Activated T-cell treated with anti-CD3 and anti-CD28 coated beads for 4 hours (primary cell): ENCODE measurements around the gene GPX5.
"Not testable (repeated sequence)": the region's sequence is repeated elsewhere in the genome, so short reads cannot be mapped to it uniquely, and the experiment has no call there.

Experiments
- DNase-seq: peaks from one replicate; pipeline ENCODE4 v3.0.0-alpha.2; 2020

GPX5 gene

GRCh38 chr6:28525496-28526039 is at the start of gene GPX5:
GPX5 (plus strand) TSS chr6:28525881; CDS start chr6:28526014, 133 bp downstream.
- no peak for DNase-seq

GRCh38 chr6:28478518-28478917 is 47.2 kb upstream of the GPX5 start:
- DNase-seq, result no peak

- DNase-seq, result no peak
Measured at GRCh38 chr6:28480253-28480932, 45.3 kb upstream of the GPX5 start.

GRCh38 chr6:28485482-28485881 is 40.2 kb upstream of the GPX5 start:
- no peak for DNase-seq

GRCh38 chr6:28486533-28486932 is 39.1 kb upstream of the GPX5 start:
- no peak for DNase-seq

GRCh38 chr6:28486988-28487742 is 38.5 kb upstream of the GPX5 start:
- DNase-seq, result no peak

GRCh38 chr6:28488916-28489365 is 36.7 kb upstream of the GPX5 start:
- DNase-seq, result no peak

GRCh38 chr6:28489366-28490204 is 36.1 kb upstream of the GPX5 start:
- no peak for DNase-seq

- DNase-seq, result no peak
Measured at GRCh38 chr6:28490205-28490890, 35.3 kb upstream of the GPX5 start.

GRCh38 chr6:28491984-28492317 is 33.7 kb upstream of the GPX5 start:
- no peak for DNase-seq

GRCh38 chr6:28496099-28496779 is 29.4 kb upstream of the GPX5 start:
- no peak for DNase-seq

GRCh38 chr6:28497306-28497705 is 28.4 kb upstream of the GPX5 start:
- DNase-seq, result no peak

- DNase-seq, result no peak
Measured at GRCh38 chr6:28497893-28498292, 27.8 kb upstream of the GPX5 start.

GRCh38 chr6:28501259-28501658 is 24.4 kb upstream of the GPX5 start:
- no peak for DNase-seq

- not testable (repeated sequence) for DNase-seq
Measured at GRCh38 chr6:28502136-28502535, 23.5 kb upstream of the GPX5 start.

- DNase-seq, result not testable (repeated sequence)
Measured at GRCh38 chr6:28502709-28503305, 22.9 kb upstream of the GPX5 start.

- no peak for DNase-seq
Measured at GRCh38 chr6:28505733-28506132, 19.9 kb upstream of the GPX5 start.

GRCh38 chr6:28506807-28507475 is 18.7 kb upstream of the GPX5 start:
- no peak for DNase-seq

- DNase-seq, result no peak
Measured at GRCh38 chr6:28511628-28512300, 13.9 kb upstream of the GPX5 start.

GRCh38 chr6:28512387-28512786 is 13.3 kb upstream of the GPX5 start:
- not testable (repeated sequence) for DNase-seq
